ENCODE data around the gene NDRG3.

DNA sequence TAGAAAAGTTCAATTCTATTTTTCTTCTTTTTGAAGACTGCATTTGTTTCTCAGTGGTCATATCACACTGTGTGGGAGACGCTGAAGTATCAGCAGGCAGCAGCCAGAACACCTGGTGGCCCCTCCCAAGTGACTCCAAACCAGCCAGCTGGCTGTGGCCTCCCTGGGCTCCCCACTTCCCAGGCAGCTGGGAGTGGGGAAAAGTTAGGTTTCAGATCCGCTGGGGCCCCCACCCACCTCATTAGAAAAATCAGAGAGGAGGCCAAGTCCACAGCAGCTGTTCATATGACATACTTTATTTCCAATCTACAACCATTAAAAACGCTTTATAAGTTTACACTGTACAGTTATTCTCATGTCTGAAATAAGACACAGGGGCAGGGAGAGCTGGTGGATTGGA, 31.3 kb upstream of the NDRG3 start:
- TF ChIP-seq YY1 (IDR thresholded peaks at IDR 0.05; ENCODE audit: insufficient read depth, insufficient read length) (no peak), ZNF274 (IDR thresholded peaks at IDR 0.05; ENCODE audit: low read depth, low read length) (no peak)

Data from NT2/D1 (cell line).